ENCODE results near the gene CENPS. TPM values are rescaled to one million over a fixed set of nuclear protein-coding genes. Genes with fewer than 3 reads are reported as not detected.
A peak's percentile ranks its signal among the peaks of the same experiment; 100 is the strongest.

The CENPS gene
- total and polyA plus RNA-seq, 9 of the 15 experiments (the other 6 are each of a cell fraction or from before 2014, with no cell fraction given) = 10.2 to 36.0 (median 26.0) TPM

- TF ChIP-seq AFF1 (IDR thresholded peaks at IDR 0.05; ENCODE audit: low read depth in 1 of 2, partially characterized antibody in 2 of 2) (peak; percentile 7 to 55), ZNF592 (IDR thresholded peaks at IDR 0.05) (peak; percentile 98), ZMIZ1 (IDR thresholded peaks at IDR 0.05; ENCODE audit: low read depth in 2 of 2, low read length in 2 of 2) (peak in 1 of 2 experiments; percentile 40; a peak in 1 of 4 replicates), FOXK2 (conservative IDR thresholded peaks at IDR 0.05 in 1 of 2, IDR thresholded peaks at IDR 0.05 in 1 of 2; ENCODE audit: low read depth in 2 of 2) (peak; percentile 67 to 75; a peak in 3 of 4 replicates), RBM39 (optimal IDR thresholded peaks at IDR 0.05; ENCODE audit: low read depth, low read length) (no peak), MCM3 (IDR thresholded peaks at IDR 0.05) (no peak), TCFL5 (CRISPR knock-in tag; conservative IDR thresholded peaks at IDR 0.05) (no peak), THRB (CRISPR knock-in tag; conservative IDR thresholded peaks at IDR 0.05) (0 out of 2 replicates have a peak, but pooled peaks have one; percentile 10)
- TF ChIP-seq, protein P1, sequence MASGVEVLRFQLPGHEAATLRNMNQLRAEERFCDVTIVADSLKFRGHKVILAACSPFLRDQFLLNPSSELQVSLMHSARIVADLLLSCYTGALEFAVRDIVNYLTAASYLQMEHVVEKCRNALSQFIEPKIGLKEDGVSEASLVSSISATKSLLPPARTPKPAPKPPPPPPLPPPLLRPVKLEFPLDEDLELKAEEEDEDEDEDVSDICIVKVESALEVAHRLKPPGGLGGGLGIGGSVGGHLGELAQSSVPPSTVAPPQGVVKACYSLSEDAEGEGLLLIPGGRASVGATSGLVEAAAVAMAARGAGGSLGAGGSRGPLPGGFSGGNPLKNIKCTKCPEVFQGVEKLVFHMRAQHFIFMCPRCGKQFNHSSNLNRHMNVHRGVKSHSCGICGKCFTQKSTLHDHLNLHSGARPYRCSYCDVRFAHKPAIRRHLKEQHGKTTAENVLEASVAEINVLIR (CRISPR knock-in tag; IDR thresholded peaks at IDR 0.05) = 0 out of 2 replicates have a peak, but pooled peaks have one; percentile 25
These were observed 14.9 kb upstream of the CENPS start (continued) for GRCh38 chr1:10415211-10415930.

Measured in K562 (cell line).